Activated naive CD8-positive, alpha-beta T cell treated with anti-CD3 and anti-CD28 coated beads, Interleukin-2, amount 10 ng/mL, durations not matched to agents 7 days and 5 days (primary cell): ENCODE data around the gene CHST11. TPM values are rescaled to one million over a fixed set of nuclear protein-coding genes. Genes with fewer than 3 reads are reported as not detected.
"Not testable (repeated sequence)": the region's sequence is repeated elsewhere in the genome, so short reads cannot be mapped to it uniquely, and the experiment has no call there.

ENCODE experiments used
- ATAC-seq: fragments of 150-1000 bp; cut with Tn5 transposase; one replicate; pipeline ENCODE4 v1.10.0; 2021; ENCODE audit warnings: low read depth, moderate library complexity
- POLR2A ChIA-PET: fragments of 350-600 bp; sonication (Branson Sonifier 250); formaldehyde crosslinking; loops from one replicate; lab custom pipeline; 2021; ENCODE audit warnings: antibody characterized with exemption; lab: Charles Lee
- DNase-seq: peaks from one replicate; pipeline ENCODE4 v3.0.0; 2021
- H3K27ac Mint-ChIP-seq: one replicate; pipeline ENCODE4 v1.8.0; 2022; ENCODE audit warnings: mild to moderate bottlenecking, mixed read lengths
- H3K27me3 Mint-ChIP-seq: one replicate; pipeline ENCODE4 v1.8.0; 2022; ENCODE audit warnings: mild to moderate bottlenecking, moderate library complexity, mixed read lengths
- H3K36me3 Mint-ChIP-seq: one replicate; pipeline ENCODE4 v1.8.0; 2021; ENCODE audit warnings: mild to moderate bottlenecking, mixed read lengths
- H3K4me1 Mint-ChIP-seq: one replicate; pipeline ENCODE4 v1.8.0; 2021; ENCODE audit warnings: mixed read lengths
- H3K4me3 Mint-ChIP-seq: one replicate; pipeline ENCODE4 v1.8.0; 2022; ENCODE audit warnings: mild to moderate bottlenecking, moderate library complexity, mixed read lengths
- H3K9me3 Mint-ChIP-seq: one replicate; pipeline ENCODE4 v1.8.0; 2021; ENCODE audit warnings: mixed read lengths
- total RNA-seq, 2 experiments: library from RNA; stranded (reverse); gene quantifications; one replicate each; pipeline ENCODE4 v1.2.3, GENCODE V29; 2021

Gene CHST11
- total RNA-seq, 2 experiments from 2014 or later, result 64.9 to 72.9 TPM

DNA sequence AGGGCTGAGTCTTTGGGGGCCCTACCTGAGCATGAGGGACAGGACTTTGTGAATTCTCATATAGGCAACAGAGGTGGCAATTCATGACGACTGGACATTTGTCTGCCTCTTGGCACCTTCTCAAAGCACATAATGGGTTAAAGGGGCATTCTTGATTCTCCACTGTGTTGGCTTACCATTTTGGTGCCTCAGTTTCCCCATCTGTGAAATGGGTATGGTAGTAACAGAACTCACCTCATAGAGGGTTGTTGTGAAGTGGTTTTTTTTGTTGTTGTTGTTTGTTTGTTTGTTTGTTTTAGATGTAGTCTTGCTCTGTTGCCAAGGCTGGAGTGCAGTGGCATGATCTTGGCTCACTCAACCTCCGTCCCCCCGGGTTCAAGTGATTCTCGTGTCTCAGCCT is 106.0 kb downstream of the CHST11 start:
- Mint-ChIP-seq H3K36me3 (peaks cover 74% of the 10 kb centered on the region), H3K4me3 (no peak overlapping the region), H3K9me3 (peaks cover 13% of the 10 kb centered on the region), H3K4me1 (peaks cover 21% of the 10 kb centered on the region), H3K27me3 (no peaks in the 10 kb centered on the region), H3K27ac (no peak overlapping the region)
- ATAC-seq, result no peak
- POLR2A ChIA-PET, result interaction anchor here (0.5 kb wide), 1 partner anchor 255 kb away, joined by 3 read pairs; no protein-coding TSS in a partner anchor
- DNase-seq, result no peak

DNA sequence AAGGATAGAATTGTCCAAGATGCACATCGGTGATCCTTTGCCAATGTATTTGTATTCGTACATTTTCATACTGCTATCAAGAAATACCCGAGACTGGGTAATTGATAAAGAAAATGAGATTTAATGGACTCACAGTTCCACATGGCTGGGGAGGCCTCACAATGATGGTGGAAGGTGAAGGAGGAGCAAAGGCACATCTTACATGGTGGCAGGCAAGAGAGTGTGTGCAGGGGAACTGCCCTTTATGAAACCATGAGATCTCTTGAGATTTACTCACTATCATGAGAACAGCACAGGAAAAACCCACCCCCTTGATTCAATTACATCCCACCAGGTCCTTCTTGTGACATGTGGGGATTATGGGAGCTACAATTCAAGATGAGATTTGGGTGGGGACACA is 107.9 kb downstream of the CHST11 start:
- H3K27me3 Mint-ChIP-seq, H3K27ac Mint-ChIP-seq, DNase-seq, POLR2A ChIA-PET, ATAC-seq, H3K4me3 Mint-ChIP-seq: not testable (repeated sequence)
- peaks cover 13% of the 10 kb centered on the region for H3K9me3 Mint-ChIP-seq
- H3K36me3 Mint-ChIP-seq, result peaks cover 67% of the 10 kb centered on the region
- peaks cover 39% of the 10 kb centered on the region for H3K4me1 Mint-ChIP-seq

DNA sequence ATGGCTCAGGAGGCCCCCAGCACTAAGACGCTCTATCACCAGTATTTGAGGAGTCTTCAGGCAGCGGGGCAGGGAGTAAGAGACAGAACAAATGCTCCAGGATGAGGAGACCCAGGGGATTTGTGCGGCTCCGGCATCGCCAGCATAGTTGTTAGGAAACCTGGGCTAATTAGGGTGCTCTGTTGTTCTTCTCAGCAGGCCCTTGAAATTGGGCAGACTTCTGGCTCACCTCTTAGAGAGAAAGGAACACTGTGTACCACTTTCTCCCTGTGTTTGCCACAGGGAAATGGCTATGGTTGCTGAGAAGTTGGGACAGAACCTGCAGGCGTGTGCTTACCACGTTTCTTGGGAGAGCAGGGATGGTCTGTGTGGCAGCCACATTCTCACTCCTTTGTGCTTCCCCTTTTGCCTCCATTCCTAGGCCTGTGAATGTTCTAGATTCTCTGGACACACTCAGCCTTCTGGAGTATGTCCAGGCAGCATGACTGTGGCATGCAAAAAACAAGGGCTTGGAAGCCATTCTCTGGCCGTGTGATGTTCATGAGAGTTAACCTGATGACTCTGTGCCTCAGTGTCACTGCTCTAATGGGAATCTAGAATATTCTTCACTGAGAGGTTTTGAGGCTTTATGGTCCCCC is 109.0 kb downstream of the CHST11 start:
- no peak overlapping the region for H3K4me3 Mint-ChIP-seq
- peaks cover 46% of the 10 kb centered on the region for H3K4me1 Mint-ChIP-seq
- no peaks in the 10 kb centered on the region for H3K27me3 Mint-ChIP-seq
- no peak for ATAC-seq
- no peak for DNase-seq
- H3K9me3 Mint-ChIP-seq, result peaks cover 13% of the 10 kb centered on the region
- peaks cover 65% of the 10 kb centered on the region for H3K36me3 Mint-ChIP-seq
- POLR2A ChIA-PET, result no interaction called here
- peak overlapping the region; percentile 46 for H3K27ac Mint-ChIP-seq

DNA sequence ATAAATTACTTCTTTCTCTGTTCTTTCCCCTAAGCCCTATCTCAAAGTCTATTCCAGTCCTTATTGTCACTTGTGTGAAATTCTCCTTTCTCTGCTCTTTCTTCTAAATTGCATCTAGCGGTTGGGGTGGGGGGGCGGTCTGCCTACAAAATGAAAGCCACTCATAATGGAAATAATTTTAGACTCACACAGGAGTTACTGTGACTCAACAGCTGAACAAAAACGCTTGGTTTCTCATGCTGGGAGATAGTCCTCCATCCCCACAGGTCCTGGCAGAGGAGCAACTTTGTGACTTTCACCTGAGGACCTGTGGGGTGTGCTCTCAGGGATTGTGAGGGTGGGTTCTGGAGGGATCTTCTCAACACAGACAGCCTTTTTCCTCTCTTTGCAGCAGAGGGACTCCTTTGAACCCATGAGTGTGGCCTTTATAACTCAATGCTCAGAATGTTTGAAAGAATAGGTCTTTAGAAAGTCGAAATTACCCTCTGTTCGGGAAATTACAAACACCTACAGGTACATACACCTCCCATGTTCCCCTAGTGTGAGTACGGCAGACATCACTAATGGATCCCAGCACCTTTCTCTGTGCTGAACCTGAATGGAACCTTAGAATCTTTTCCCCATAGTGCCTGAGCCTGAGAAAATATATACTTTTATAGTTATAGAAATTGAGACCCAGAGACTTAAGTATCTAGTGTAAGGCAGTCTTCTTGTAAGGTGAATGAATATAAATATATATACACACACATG is 109.7 kb downstream of the CHST11 start:
- POLR2A ChIA-PET, result no interaction called here
- Mint-ChIP-seq H3K4me1 (peaks cover 52% of the 10 kb centered on the region), H3K27ac (peak overlapping the region; percentile 46)

DNA sequence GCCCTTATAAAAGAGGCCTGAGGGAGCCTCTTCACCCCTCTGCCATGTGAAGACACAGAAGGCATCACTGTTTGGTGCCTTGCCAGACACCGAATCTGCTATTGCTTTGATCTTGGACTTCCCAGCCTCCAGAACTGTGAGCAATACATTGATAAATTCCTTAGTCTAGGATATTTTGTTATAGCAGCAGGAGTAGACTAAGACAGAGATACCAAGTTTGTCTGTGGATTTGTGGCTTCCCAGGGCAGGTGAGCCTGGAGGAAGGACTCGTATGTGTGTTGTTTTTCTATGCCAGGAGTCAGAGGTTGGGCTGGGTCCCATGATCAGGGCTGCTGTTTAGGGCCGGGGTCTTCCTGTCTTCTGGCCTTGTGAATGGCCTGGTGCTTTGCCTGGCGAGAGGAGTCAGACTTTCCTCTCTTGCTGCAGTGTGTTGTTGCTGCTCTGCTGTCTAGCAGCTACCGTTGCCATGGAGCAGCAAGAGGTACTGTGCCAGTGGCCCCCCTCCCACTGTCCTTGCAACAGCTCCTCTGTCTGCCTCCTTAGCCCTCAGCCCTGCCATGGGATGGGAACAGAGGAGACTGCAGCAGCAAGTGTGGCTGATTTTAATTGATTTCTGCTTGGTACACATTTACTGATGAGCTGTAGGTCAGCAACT is 111.2 kb downstream of the CHST11 start:
- peaks cover 13% of the 10 kb centered on the region for H3K9me3 Mint-ChIP-seq
- ATAC-seq, result no peak
- no peak for DNase-seq
- H3K36me3 Mint-ChIP-seq, result peaks cover 61% of the 10 kb centered on the region
- peaks cover 57% of the 10 kb centered on the region for H3K4me1 Mint-ChIP-seq
- POLR2A ChIA-PET, result interaction anchor here (1.0 to 1.5 kb wide), 6 partner anchors 12 to 112 kb away, joined by 3 to 6 read pairs (median 3); partner anchors contain the start of gene CHST11
- H3K27me3 Mint-ChIP-seq, result no peaks in the 10 kb centered on the region
- H3K4me3 Mint-ChIP-seq, result no peak overlapping the region
- peak overlapping the region; percentile 95 for H3K27ac Mint-ChIP-seq

More for the DNA sequence above, 109.7 kb downstream of the CHST11 start:
- Mint-ChIP-seq H3K36me3 (peaks cover 67% of the 10 kb centered on the region), H3K4me3 (no peak overlapping the region), H3K9me3 (peaks cover 13% of the 10 kb centered on the region), H3K27me3 (no peaks in the 10 kb centered on the region)
- no peak for DNase-seq
- no peak for ATAC-seq

DNA sequence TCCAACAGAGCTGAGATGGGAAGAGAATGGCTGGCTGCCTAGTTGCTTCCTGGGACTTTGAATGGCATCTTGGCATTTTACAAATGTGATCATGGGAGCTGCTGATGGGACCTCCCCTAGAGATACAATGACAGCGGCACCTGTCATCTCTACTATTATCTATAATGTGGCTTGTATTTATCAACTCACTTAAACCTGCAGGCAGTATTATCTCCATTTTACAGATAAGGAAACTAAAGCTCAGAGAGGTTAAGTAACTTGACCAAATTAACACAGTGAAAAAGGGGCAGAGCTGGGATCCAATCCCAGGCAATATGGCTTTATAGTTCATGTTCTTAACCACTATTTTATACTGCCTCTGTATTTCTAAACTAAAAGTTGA is 111.7 kb downstream of the CHST11 start:
- ATAC-seq (no peak), DNase-seq (no peak)
- no peaks in the 10 kb centered on the region for H3K27me3 Mint-ChIP-seq
- POLR2A ChIA-PET, result interaction anchor here (0.8 to 2.2 kb wide), 9 partner anchors 11 to 152 kb away, joined by 3 to 25 read pairs (median 3); partner anchors contain the start of gene CHST11
- H3K4me1 Mint-ChIP-seq, result peaks cover 57% of the 10 kb centered on the region
- H3K9me3 Mint-ChIP-seq, result peaks cover 10% of the 10 kb centered on the region
- H3K27ac Mint-ChIP-seq, result peak overlapping the region; percentile 95
- H3K36me3 Mint-ChIP-seq, result peaks cover 58% of the 10 kb centered on the region
- H3K4me3 Mint-ChIP-seq, result peak overlapping the region; percentile 82

DNA sequence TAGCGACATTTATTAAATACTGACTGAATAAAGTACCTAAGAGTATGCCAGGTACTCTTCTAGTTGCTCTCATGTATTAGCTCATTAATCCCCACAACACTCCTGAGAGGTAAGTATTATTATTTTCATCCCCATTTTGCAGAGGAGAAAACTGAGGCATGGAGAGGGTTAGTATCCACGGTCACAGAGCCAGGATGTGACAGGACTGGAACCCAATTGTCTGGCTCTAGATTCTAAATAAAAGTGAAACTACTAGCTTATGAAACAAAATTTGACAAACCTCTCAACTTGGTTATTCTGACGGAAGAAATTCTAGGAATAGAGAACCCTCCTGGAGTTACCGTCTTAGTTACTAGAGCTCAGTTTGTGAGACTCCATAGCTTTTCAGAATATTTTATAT is 112.2 kb downstream of the CHST11 start:
- POLR2A ChIA-PET, result interaction anchor here (0.7 to 2.2 kb wide), 12 partner anchors 11 to 187 kb away, joined by 3 to 25 read pairs (median 3); partner anchors contain the start of gene CHST11
- peaks cover 6% of the 10 kb centered on the region for H3K9me3 Mint-ChIP-seq
- H3K4me3 Mint-ChIP-seq, result peak overlapping the region; percentile 82
- H3K27ac Mint-ChIP-seq, result peak overlapping the region; percentile 95
- ATAC-seq (no peak), DNase-seq (no peak)
- peaks cover 59% of the 10 kb centered on the region for H3K4me1 Mint-ChIP-seq
- peaks cover 57% of the 10 kb centered on the region for H3K36me3 Mint-ChIP-seq
- no peaks in the 10 kb centered on the region for H3K27me3 Mint-ChIP-seq

DNA sequence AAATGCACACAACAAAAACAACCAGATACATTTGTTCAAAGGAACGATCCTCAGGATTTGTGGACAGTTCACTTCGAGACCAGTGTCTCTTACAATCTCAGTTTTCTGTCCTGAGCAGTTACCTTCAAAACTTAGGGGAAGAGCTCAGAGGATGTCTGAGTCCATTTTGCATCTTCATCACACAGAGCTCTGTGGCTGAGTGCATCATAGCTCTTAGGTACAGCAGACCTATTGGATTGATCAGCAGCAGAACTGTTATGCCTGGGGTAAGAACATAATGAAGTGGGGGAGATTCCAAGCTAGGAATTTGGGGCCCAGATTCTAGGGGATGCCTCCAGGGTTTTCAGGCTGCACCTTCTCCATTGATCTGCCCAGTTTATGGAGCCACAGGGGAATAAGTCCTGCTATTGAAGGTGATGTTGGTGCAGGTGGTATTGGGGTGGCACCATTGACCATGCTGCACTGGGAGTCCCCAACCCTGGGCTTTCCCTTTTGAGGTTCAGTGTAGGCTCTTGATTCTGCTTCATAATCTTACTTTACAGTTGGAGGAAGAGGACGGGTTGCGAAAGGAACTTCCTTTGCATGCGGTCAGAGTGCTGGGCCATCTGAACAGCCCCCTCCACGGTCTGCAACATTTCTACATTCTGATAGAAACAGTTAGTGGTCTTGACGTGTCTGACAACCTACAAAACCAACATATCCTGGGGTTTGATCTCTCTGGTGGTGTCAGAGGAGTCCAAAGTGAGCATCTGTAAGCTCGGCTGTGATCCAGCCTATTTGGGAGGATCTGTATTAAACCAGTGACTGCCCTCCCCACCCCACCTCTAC is 112.8 kb downstream of the CHST11 start:
- H3K27ac Mint-ChIP-seq, result peak overlapping the region; percentile 95
- H3K4me3 Mint-ChIP-seq, result peak overlapping the region; percentile 82
- no peaks in the 10 kb centered on the region for H3K27me3 Mint-ChIP-seq
- H3K36me3 Mint-ChIP-seq, result peaks cover 52% of the 10 kb centered on the region
- POLR2A ChIA-PET, result interaction anchor here (0.7 to 2.2 kb wide), 12 partner anchors 9 to 188 kb away, joined by 3 to 25 read pairs (median 3); partner anchors contain the start of gene CHST11
- ATAC-seq (peak; percentile 96), DNase-seq (peak; percentile 53)
- peaks cover 3% of the 10 kb centered on the region for H3K9me3 Mint-ChIP-seq
- H3K4me1 Mint-ChIP-seq, result peaks cover 59% of the 10 kb centered on the region

DNA sequence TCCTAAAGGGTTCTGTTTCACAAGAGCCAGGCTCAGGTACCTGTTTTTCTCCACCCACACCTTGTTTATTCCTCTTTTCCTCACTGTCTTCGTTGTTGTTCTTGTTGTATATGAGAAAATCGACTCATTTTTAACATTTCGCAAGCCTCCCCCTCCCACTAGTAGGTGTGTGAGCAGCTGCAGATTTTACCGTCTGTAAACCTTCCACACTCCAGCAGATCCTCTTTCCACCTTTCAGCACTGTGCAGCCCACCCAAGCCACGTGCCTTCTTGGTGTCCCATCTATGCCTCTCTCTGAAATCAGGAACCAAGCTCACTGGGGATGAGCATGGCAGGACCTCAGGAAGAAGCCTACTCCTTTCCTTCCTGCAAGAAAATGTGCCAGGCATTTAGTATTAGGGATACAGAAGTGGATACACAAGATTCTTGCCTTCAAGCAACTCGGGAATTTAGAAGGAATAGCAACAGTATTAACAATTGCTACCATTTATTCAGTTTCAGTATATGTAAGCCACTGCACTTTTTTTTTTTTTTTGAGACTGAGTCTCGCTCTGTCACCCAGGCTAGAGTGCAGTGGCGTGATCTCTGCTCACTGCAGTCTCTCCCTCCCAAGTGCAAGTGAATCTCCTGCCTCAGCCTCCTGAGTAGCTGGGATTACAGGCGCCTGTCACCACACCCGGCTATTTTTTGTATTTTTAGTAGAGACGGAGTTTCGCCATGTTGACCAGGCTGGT is 113.6 kb downstream of the CHST11 start:
- Mint-ChIP-seq H3K4me1 (peaks cover 62% of the 10 kb centered on the region), H3K9me3 (peaks cover 2% of the 10 kb centered on the region), H3K27me3 (no peaks in the 10 kb centered on the region), H3K27ac (peak overlapping the region; percentile 95), H3K4me3 (peak overlapping the region; percentile 82), H3K36me3 (peaks cover 49% of the 10 kb centered on the region)
- DNase-seq, result no peak
- no peak for ATAC-seq
- POLR2A ChIA-PET, result interaction anchor here (0.5 to 2.2 kb wide), 9 partner anchors 8 to 188 kb away, joined by 3 to 25 read pairs (median 4); partner anchors contain the start of gene CHST11

DNA sequence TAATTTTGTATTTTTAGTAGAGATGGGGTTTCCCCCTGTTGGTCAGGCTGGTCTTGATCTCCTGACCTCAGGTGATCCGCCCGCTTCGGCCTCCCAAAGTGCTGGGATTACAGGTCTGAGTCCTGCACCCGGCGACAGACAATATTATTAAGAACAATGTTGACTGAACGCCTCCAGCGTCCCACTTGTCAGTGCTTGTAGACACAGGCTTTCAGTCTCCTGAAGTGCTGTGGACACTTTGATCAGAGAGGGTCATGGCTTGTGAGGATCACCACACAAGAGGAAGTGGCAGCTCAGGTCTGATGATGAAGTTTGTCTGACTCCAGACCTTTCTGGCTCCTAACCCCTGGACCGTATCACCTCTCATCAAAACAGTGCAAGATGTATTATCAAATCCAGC is 114.6 kb downstream of the CHST11 start:
- Mint-ChIP-seq H3K4me1 (peaks cover 61% of the 10 kb centered on the region), H3K27ac (peak overlapping the region; percentile 20), H3K9me3 (peaks cover 2% of the 10 kb centered on the region), H3K27me3 (no peaks in the 10 kb centered on the region), H3K36me3 (peaks cover 46% of the 10 kb centered on the region), H3K4me3 (peak overlapping the region; percentile 39)
- no peak for DNase-seq
- ATAC-seq, result no peak
- POLR2A ChIA-PET, result interaction anchor here (0.9 to 1.4 kb wide), 3 partner anchors 9 to 117 kb away, joined by 3 read pairs; no protein-coding TSS in a partner anchor

DNA sequence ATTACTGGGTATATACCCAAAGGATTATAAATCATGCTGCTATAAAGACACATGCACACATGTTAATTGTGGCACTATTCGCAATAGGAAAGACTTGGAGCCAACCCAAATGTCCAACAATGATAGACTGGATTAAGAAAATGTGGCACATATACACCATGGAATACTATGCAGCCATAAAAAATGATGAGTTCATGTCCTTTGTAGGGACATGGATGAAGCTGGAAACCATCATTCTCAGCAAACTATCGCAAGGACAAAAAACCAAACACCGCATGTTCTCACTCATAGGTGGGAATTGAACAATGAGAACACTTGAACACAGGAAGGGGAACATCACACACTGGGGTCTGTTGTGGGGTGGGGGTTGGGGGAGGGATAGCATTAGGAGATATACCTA is 117.6 kb downstream of the CHST11 start:
- ATAC-seq, H3K27ac Mint-ChIP-seq, H3K9me3 Mint-ChIP-seq, POLR2A ChIA-PET, H3K27me3 Mint-ChIP-seq, DNase-seq, H3K4me3 Mint-ChIP-seq: not testable (repeated sequence)
- peaks cover 55% of the 10 kb centered on the region for H3K4me1 Mint-ChIP-seq
- H3K36me3 Mint-ChIP-seq, result peaks cover 33% of the 10 kb centered on the region

DNA sequence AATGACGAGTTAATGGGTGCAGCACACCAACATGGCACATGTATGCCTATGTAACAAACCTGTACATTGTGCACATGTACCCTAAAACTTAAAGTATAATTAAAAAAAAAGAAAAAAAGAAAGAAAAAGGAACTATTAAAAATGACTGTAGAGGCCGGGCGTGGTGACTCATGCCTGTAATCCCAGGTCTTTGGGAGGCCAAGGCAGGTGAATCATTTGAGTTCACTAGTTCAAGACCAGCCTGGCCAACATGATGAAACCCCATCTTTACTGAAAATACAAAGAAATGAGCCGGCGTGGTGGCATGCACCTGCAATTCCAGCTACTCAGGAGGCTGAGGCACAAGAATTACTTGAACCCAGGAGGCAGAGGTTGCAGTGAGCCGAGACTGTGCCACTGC is 118.0 kb downstream of the CHST11 start:
- H3K27ac Mint-ChIP-seq, POLR2A ChIA-PET, DNase-seq, H3K4me3 Mint-ChIP-seq, H3K9me3 Mint-ChIP-seq, H3K27me3 Mint-ChIP-seq, ATAC-seq: not testable (repeated sequence)
- Mint-ChIP-seq H3K4me1 (peaks cover 55% of the 10 kb centered on the region), H3K36me3 (peaks cover 33% of the 10 kb centered on the region)
